AG04449 (cell line): Measurements from ENCODE around the gene YARS1.

Experiments
- CTCF ChIA-PET: fragments of 350-600 bp; formaldehyde crosslinking; extraction: SDS; loops from one replicate; lab custom pipeline; 2021; ENCODE audit warnings: antibody characterized with exemption; lab: Yijun Ruan, JAX
- POLR2A ChIA-PET: fragments of 400-600, 350-600 bp; formaldehyde crosslinking; extraction: SDS; loops from one replicate; lab custom pipeline; 2020; ENCODE audit warnings: antibody characterized with exemption, inconsistent platforms; lab: Yijun Ruan, JAX
- DNase-seq: peaks from one replicate; pipeline ENCODE4 v3.0.0-alpha.2; 2010; ENCODE audit warnings: low read depth, low spot score
- H3K4me3 ChIP-seq: 2 replicates; pipeline ENCODE4 v1.5.1; 2011; ENCODE audit warnings: low read depth, mild to moderate bottlenecking, control low read depth, low read length
- TF ChIP-seq, protein P1 (sequence below): IDR thresholded peaks from one replicate; pipeline ENCODE4 v1.5.1; 2011; ENCODE audit warnings: mild to moderate bottlenecking, moderate library complexity, low read length, control low read depth, inconsistent platforms; ENCODE audit not compliant: insufficient read depth; ENCODE audit errors: missing control alignments

The YARS1 gene

DNA sequence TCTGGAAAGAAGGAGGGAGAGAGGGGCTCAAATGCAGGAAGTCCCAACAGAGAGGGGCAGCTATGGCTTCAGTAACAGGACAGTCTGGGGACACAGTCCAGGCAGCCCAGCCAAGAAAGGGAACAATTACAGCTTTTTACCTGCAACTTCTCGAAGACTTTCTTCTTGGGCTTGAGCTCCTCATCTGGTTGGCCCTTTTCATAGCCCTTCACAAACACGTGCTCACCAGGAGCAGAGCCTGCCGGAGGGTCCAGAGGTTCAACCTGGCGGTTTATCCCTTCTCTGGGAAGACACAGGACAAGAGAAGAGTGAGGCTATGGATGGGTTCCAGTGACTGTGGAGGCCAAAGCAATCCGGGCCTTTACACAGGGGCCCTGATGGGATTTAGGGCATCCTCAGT is 37.9 kb downstream of the YARS1 start:
- TF ChIP-seq, protein P1, sequence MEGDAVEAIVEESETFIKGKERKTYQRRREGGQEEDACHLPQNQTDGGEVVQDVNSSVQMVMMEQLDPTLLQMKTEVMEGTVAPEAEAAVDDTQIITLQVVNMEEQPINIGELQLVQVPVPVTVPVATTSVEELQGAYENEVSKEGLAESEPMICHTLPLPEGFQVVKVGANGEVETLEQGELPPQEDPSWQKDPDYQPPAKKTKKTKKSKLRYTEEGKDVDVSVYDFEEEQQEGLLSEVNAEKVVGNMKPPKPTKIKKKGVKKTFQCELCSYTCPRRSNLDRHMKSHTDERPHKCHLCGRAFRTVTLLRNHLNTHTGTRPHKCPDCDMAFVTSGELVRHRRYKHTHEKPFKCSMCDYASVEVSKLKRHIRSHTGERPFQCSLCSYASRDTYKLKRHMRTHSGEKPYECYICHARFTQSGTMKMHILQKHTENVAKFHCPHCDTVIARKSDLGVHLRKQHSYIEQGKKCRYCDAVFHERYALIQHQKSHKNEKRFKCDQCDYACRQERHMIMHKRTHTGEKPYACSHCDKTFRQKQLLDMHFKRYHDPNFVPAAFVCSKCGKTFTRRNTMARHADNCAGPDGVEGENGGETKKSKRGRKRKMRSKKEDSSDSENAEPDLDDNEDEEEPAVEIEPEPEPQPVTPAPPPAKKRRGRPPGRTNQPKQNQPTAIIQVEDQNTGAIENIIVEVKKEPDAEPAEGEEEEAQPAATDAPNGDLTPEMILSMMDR = no peak
- ChIA-PET CTCF (interaction anchor here (5.9 kb wide), 1 partner anchor 67 kb away, joined by 34 read pairs; no protein-coding TSS in a partner anchor), POLR2A (interaction anchor here (0.7 kb wide), 1 partner anchor 10 kb away, joined by 4 read pairs; no protein-coding TSS in a partner anchor)
- no peak for DNase-seq
- no peak overlapping the region for H3K4me3 ChIP-seq

DNA sequence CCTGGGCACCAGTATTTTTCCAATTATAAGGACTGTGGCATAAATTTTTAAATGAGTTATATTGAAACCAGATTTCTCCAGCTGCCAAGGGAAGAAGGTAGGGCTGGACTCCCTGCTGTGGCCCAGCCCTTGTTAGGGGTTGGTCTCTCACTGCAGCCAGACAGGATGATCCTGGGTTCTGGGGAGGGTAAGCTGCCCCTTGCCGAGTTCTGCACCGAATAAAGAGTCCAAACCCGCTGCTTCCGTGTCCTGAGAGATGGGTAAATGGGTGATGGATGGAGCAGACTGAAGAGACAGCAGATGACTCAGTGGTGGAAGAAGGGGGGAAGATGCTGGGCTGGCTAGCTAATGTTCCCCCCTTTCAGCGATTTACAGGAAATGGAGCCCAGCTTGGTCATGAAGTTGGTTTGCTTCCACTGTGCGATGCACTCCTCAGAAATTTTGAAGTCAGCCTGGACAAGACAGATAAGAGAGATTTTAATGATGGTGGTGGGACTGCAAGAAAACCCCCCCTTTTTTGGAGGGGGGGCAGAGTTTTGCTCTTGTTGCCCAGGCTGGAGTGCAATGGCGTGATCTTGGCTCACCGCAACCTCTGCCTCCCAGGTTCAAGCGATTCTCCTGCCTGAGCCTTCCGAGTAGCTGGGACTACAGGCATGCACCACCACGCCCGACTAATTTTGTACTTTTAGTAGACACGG is 41.4 kb downstream of the YARS1 start:
- no peak overlapping the region for H3K4me3 ChIP-seq
- TF ChIP-seq, protein P1 = no peak
- CTCF ChIA-PET = interaction anchor here (0.6 to 12.8 kb wide), 12 partner anchors 7 to 375 kb away, joined by 4 to 299 read pairs (median 26); partner anchors contain the start of gene SYNC
- no peak for DNase-seq
- POLR2A ChIA-PET = interaction anchor here (0.5 to 2.3 kb wide), 7 partner anchors 14 to 337 kb away, joined by 3 to 20 read pairs (median 5); partner anchors contain the start of genes S100PBP, SYNC and YARS1

DNA sequence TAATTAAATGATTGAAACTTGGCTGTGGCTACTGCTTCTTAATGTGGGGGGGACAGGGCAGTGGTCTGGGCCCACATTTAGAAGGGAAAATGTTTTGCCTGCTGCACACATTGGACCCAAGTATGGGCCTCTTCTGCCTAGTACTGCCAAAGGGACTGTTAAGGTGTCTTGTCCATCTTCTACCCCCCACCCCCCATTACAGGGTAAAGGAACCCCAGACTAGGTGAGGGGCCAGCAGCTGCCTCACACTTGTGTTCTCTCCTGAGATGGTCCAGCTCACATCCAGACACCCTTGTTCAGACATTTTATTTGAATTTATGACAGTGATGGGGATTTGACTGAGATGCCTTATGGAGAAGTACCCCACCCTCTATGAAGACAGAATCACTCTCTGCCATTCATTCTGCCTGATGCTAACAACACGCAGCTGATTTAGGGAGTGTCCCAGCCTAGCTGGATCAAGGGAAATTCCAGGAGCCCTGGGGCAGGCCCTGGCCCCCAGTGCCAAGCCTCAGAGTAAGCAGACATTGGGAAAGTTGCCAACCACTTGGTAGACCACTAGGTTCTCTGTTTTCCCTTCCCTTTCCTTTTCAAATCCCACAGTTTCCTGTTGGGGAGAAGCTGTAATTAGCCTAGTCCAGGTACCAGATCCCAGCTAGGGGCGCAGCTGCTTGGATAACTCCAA is 42.1 kb downstream of the YARS1 start:
- DNase-seq = no peak
- TF ChIP-seq, protein P1 = no peak
- ChIA-PET POLR2A (interaction anchor here (0.5 to 2.3 kb wide), 6 partner anchors 14 to 135 kb away, joined by 3 to 20 read pairs (median 4); partner anchors contain the start of genes S100PBP, SYNC and YARS1), CTCF (interaction anchor here (1.1 to 12.8 kb wide), 17 partner anchors 8 to 375 kb away, joined by 3 to 299 read pairs (median 19); partner anchors contain the start of gene SYNC)
- H3K4me3 ChIP-seq = no peak overlapping the region

DNA sequence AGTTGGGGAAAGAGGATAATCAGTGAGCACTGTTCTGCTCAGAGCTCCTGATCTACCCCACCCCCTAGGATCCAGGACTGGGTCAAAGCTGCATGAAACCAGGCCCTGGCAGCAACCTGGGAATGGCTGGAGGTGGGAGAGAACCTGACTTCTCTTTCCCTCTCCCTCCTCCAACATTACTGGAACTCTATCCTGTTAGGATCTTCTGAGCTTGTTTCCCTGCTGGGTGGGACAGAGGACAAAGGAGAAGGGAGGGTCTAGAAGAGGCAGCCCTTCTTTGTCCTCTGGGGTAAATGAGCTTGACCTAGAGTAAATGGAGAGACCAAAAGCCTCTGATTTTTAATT is 42.7 kb downstream of the YARS1 start:
- H3K4me3 ChIP-seq = no peak overlapping the region
- POLR2A ChIA-PET = interaction anchor here (2.3 kb wide), 1 partner anchor 72 kb away, joined by 20 read pairs; the partner anchor contains the start of gene SYNC

DNA sequence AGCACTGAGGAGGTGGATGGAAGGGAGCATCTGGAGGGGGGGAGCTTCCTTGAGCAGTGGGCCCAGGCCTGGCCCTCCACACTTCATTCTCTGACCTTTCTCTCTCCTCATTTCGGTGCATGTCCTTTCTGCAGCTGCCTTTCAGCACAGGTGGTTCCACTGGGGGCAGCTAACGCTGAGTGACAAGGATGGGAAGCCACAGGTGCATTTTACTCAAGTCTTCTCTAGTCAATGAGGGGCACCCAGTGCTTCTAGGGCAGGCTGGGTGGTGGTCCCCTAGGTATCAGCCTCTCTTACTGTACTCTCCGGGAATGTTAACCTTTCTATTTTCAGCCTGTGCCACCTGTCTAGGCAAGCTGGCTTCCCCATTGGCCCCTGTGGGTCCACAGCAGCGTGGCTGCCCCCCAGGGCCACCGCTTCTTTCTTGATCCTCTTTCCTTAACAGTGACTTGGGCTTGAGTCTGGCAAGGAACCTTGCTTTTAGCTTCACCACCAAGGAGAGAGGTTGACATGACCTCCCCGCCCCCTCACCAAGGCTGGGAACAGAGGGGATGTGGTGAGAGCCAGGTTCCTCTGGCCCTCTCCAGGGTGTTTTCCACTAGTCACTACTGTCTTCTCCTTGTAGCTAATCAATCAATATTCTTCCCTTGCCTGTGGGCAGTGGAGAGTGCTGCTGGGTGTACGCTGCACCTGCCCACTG is 43.2 kb downstream of the YARS1 start:
- ChIA-PET POLR2A (interaction anchor here (1.5 to 3.1 kb wide), 3 partner anchors 62 to 71 kb away, joined by 7 to 20 read pairs (median 13); partner anchors contain the start of gene SYNC), CTCF (interaction anchor here (0.8 to 12.8 kb wide), 27 partner anchors 9 to 377 kb away, joined by 3 to 299 read pairs (median 6); partner anchors contain the start of gene SYNC)
- no peak for DNase-seq
- no peak overlapping the region for H3K4me3 ChIP-seq
- TF ChIP-seq, protein P1 = no peak

More for the DNA sequence above, 42.7 kb downstream of the YARS1 start:
- DNase-seq = no peak
- TF ChIP-seq, protein P1 = no peak
- CTCF ChIA-PET = interaction anchor here (0.8 to 12.8 kb wide), 21 partner anchors 8 to 378 kb away, joined by 3 to 299 read pairs (median 16); partner anchors contain the start of gene SYNC
